Stimulated activated effector memory CD8-positive, alpha-beta T cell treated with anti-CD3 and anti-CD28 coated beads, Interleukin-12 subunit alpha, Interleukin-12 subunit beta, amount 100 ng/mL, for 72 hours (primary cell): Measurements from ENCODE around the gene PCARE.

ENCODE experiments used
- ATAC-seq: fragments of 150-1000 bp; cut with Tn5 transposase; 2 replicates; pipeline ENCODE4 v1.10.0; 2021
- DNase-seq, 2 donors: peaks; one replicate each; pipeline ENCODE4 v3.0.0; 2021 to 2022; ENCODE audit warnings: low spot score in 2 of 2
- H3K27ac Mint-ChIP-seq: one replicate; pipeline ENCODE4 v1.8.0; 2022; ENCODE audit warnings: mild to moderate bottlenecking, mixed read lengths
- H3K36me3 Mint-ChIP-seq: one replicate; pipeline ENCODE4 v1.8.0; 2022; ENCODE audit warnings: mild to moderate bottlenecking, mixed read lengths
- H3K4me1 Mint-ChIP-seq: one replicate; pipeline ENCODE4 v1.8.0; 2022; ENCODE audit warnings: mixed read lengths
- H3K4me3 Mint-ChIP-seq: one replicate; pipeline ENCODE4 v1.8.0; 2022; ENCODE audit warnings: mild to moderate bottlenecking, mixed read lengths
- H3K9me3 Mint-ChIP-seq: one replicate; pipeline ENCODE4 v1.8.0; 2022; ENCODE audit warnings: mixed read lengths

PCARE gene

DNA sequence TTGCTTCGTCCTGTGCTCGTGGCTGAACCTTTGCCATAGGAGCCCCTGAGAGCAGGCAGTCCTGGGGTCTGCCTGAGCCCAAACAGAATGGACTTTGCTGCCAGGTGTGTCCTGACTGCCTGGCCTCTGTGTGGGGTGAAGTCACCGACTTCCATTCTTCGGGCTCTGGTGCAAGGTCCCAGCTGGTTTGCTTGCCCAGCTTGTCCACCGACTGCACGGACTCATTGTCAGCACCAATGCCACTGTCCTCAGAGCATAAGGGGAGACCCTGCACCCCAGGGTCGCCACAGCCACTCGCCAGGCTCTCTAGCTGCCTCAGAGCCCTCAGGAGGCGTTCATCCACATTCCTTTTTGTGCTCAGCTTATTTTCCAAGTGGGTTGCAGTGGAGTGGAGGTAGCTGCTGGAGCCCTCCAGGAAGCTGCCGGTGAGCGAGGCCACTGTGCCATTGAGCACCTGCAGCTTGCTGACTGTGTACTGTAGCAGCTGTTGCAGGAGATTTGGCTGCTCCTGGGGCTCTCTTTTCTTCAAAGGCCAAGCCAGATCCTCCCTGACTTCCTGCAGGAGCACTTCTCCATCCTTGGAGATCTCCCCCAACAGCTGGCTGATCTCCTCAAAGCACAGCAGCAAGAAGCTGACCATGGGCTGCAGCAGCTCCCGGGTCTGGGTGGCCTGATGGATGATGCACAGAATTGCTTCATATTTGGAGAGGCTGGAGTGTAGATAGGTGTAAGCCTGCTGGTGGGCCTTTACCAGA is 1.2 kb downstream of the PCARE start:
- H3K36me3 Mint-ChIP-seq, result no peaks in the 10 kb centered on the region
- DNase-seq (no peak), ATAC-seq (no peak)
- H3K4me3 Mint-ChIP-seq, result no peak overlapping the region
- no peaks in the 10 kb centered on the region for H3K9me3 Mint-ChIP-seq
- no peaks in the 10 kb centered on the region for H3K4me1 Mint-ChIP-seq
- H3K27ac Mint-ChIP-seq, result no peak overlapping the region

GRCh38 chr2:29072251-29072650 is 2.1 kb downstream of the PCARE start:
- no peak overlapping the region for H3K4me3 Mint-ChIP-seq
- H3K36me3 Mint-ChIP-seq, result no peaks in the 10 kb centered on the region
- H3K27ac Mint-ChIP-seq, result no peak overlapping the region
- no peak for DNase-seq
- ATAC-seq, result no peak
- H3K9me3 Mint-ChIP-seq, result no peaks in the 10 kb centered on the region
- H3K4me1 Mint-ChIP-seq, result no peaks in the 10 kb centered on the region

DNA sequence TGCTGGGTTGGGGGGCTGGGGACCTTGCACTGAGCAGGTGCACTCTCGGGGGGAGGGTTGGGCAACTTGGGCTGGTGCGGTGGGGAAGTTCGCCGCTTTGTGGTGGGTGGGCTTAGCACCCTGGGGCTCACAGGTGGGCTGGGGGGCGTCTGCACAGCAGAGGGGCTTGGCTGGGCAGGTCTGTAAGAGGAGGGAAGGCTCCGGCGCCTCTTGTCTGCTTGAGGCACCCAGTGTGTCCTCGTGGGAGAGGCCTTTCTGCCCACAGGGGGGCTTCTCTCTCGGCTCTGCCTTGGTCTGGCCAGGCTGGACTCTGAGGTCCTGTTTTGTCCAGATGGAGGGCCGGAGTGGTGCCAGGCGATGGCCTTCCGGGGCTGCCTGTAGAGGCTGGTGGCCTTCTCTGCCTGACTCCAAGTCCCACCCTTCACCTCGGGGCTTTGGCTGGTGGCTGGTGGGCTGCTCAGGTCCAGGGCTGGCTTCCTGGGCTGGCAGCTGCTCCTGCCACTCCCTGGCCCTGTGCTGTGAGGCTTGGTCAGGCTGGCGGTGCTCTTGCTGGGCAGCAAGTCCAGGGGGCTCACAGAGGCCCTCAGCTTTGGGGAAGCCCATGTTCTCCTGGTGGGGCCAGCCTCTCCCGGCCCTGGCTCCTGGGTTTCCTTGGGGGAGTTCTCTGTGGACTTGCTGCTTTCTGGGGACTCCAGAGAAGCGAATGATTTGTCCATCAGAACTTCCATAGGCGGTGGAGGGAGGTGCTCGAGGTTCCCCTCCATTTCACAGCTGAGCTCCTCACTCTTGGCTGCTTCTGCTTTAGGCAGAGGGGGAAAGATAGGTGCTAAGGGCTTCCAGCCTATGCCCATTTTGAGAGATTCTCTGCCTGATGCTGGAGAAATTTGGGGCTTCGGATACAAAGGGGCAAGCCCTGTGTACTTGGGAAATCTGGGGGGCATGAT is 3.0 kb downstream of the PCARE start:
- DNase-seq (no peak), ATAC-seq (no peak)
- Mint-ChIP-seq H3K36me3 (no peaks in the 10 kb centered on the region), H3K9me3 (no peaks in the 10 kb centered on the region), H3K27ac (no peak overlapping the region), H3K4me3 (no peak overlapping the region), H3K4me1 (no peaks in the 10 kb centered on the region)

GRCh38 chr2:29070526-29070925 is 3.8 kb downstream of the PCARE start:
- Mint-ChIP-seq H3K4me1 (no peaks in the 10 kb centered on the region), H3K27ac (no peak overlapping the region), H3K9me3 (no peaks in the 10 kb centered on the region), H3K36me3 (no peaks in the 10 kb centered on the region), H3K4me3 (no peak overlapping the region)
- DNase-seq (no peak), ATAC-seq (no peak)

GRCh38 chr2:29068513-29068912 is 5.8 kb downstream of the PCARE start:
- DNase-seq (no peak), ATAC-seq (no peak)
- H3K9me3 Mint-ChIP-seq, result no peaks in the 10 kb centered on the region
- no peak overlapping the region for H3K4me3 Mint-ChIP-seq
- no peaks in the 10 kb centered on the region for H3K36me3 Mint-ChIP-seq
- H3K27ac Mint-ChIP-seq, result no peak overlapping the region
- H3K4me1 Mint-ChIP-seq, result no peaks in the 10 kb centered on the region

DNA sequence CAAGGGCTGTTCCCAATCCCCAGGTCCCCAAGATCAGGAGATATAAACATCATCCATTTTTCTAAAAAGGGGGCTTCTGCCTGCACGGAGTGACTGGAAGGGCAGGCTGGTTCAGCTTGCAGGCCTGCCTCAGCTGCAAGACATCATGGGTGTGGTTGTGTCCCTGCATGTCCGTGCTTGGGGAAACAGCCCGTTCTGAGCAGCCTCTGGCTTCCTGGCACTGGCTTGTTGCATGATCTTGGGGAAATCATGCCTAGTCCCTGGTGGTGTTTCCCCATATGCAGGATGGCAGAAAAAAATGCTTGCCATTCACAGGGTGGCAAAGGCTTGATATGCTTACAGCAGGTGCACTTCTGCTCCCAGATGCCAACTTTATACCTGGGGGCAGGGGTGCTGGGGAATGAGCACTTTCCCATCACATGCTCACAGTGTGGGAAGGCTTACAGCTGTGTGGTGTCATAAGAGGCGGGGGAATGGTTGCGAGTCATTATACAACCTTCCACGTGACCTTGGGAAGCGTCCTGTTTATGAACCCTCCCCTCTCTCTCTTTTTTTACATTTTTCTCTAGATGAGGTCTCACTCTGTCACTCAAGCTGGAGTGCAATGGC is 7.2 kb downstream of the PCARE start:
- no peak for ATAC-seq
- no peak for DNase-seq
- Mint-ChIP-seq H3K4me3 (no peak overlapping the region), H3K36me3 (no peaks in the 10 kb centered on the region), H3K9me3 (no peaks in the 10 kb centered on the region), H3K4me1 (no peaks in the 10 kb centered on the region), H3K27ac (no peak overlapping the region)

DNA sequence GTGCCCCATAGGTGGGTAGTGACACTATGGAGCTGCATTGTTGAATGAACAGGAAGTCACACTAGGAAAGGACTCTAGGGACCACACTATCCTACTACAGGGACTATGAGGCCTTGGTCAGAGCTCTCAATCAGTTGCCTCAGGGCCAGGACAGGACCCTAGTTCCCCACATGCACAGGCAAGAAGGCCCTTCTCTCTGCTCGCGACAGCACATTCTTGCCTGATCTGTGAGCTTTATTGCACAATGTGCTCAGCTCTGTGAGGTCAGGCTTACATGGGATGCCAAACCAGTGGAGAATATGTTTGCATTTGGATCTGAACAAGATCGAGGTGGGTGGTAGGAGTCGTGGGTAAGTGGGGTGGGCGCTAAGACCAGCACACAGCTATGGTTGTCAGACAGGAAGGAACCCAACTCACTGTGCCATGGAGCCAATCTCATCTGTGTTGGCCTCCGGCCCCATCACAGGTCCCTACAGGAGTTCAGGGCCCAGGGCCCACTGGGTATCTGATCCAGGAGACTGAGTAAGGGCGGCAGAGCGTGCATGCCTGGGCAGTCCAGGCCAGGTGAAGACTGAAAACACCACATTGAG is 8.0 kb downstream of the PCARE start:
- Mint-ChIP-seq H3K27ac (no peak overlapping the region), H3K4me1 (no peaks in the 10 kb centered on the region), H3K4me3 (no peak overlapping the region), H3K36me3 (no peaks in the 10 kb centered on the region), H3K9me3 (no peaks in the 10 kb centered on the region)
- ATAC-seq (no peak), DNase-seq (no peak)

- no peak for DNase-seq
- Mint-ChIP-seq H3K4me3 (no peak overlapping the region), H3K36me3 (no peaks in the 10 kb centered on the region), H3K4me1 (no peaks in the 10 kb centered on the region), H3K9me3 (no peaks in the 10 kb centered on the region), H3K27ac (no peak overlapping the region)
- no peak for ATAC-seq
Observed at GRCh38 chr2:29065068-29065811, 9.1 kb downstream of the PCARE start.

DNA sequence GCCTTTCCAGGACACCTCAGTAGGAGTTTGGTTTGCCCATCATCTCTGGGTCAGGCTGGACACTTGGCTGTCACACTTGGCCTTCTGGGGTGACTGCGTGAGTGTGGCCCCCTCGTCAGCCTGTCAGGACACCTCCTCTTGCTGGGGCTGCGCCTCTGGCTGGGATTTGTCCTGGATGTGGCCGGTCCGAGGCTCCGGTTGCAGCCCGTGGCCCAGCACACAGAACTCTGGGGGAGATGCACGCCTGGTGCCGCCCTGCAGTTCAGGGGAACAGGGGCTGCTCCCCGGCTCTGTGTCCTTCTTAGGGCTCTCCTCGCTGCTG is 9.6 kb downstream of the PCARE start:
- ATAC-seq (no peak), DNase-seq (no peak)
- peaks cover 4% of the 10 kb centered on the region for H3K4me1 Mint-ChIP-seq
- H3K4me3 Mint-ChIP-seq, result no peak overlapping the region
- H3K27ac Mint-ChIP-seq, result no peak overlapping the region
- H3K9me3 Mint-ChIP-seq, result no peaks in the 10 kb centered on the region
- no peaks in the 10 kb centered on the region for H3K36me3 Mint-ChIP-seq

DNA sequence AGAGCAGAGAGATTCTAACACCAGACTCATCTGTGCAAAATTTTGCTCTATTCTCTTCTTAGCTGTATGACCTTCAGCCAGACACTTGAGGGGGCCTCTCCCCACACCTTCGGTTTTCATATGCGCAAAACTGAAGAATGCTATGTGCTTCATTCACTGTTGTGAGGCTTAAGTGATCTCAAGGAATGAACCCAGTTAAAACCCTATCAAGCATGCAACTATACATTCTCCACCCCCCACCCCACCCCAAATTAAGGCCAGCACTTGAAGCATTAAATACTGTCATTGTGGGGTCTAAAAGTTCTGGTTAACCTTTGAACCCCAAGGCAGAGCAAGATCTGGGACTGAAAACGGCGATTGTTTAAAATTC is 10.0 kb downstream of the PCARE start:
- no peaks in the 10 kb centered on the region for H3K9me3 Mint-ChIP-seq

GRCh38 chr2:29063646-29064345 is 10.5 kb downstream of the PCARE start:
- Mint-ChIP-seq H3K36me3 (no peaks in the 10 kb centered on the region), H3K27ac (no peak overlapping the region), H3K4me1 (peaks cover 9% of the 10 kb centered on the region), H3K4me3 (no peak overlapping the region), H3K9me3 (no peaks in the 10 kb centered on the region)
- no peak for ATAC-seq
- DNase-seq, result no peak

More for the DNA sequence above, 10.0 kb downstream of the PCARE start:
- no peak for DNase-seq
- Mint-ChIP-seq H3K36me3 (no peaks in the 10 kb centered on the region), H3K27ac (no peak overlapping the region), H3K4me3 (no peak overlapping the region), H3K4me1 (peaks cover 8% of the 10 kb centered on the region)
- no peak for ATAC-seq

DNA sequence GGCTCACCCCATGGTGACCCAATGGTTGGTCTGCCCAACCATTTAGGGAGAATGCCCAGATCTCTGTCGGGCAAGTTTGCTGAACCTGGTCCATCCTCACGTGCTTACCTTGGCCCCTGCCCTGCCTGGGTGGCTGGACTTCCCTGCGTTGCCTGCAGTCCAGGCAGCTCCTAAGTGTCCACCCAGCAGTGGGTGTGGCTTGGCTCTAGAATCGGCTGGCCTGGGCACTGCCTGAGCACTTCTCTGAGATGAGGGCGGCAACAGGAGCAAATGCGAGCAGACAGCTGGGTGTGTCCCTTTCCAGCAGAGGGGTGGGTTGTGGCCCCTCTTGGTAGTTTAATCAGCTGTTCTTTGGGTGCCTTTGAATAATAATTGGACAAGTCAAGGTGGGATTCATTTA is 11.3 kb downstream of the PCARE start:
- no peaks in the 10 kb centered on the region for H3K9me3 Mint-ChIP-seq
- DNase-seq, result no peak
- no peak overlapping the region for H3K27ac Mint-ChIP-seq

GRCh38 chr2:29062371-29062770 is 12.0 kb downstream of the PCARE start:
- DNase-seq, result no peak
- Mint-ChIP-seq H3K4me3 (no peak overlapping the region), H3K4me1 (peaks cover 9% of the 10 kb centered on the region), H3K27ac (no peak overlapping the region), H3K9me3 (no peaks in the 10 kb centered on the region), H3K36me3 (no peaks in the 10 kb centered on the region)
- ATAC-seq, result no peak

More for the DNA sequence above, 11.3 kb downstream of the PCARE start:
- Mint-ChIP-seq H3K4me3 (no peak overlapping the region), H3K4me1 (peaks cover 9% of the 10 kb centered on the region), H3K36me3 (no peaks in the 10 kb centered on the region)
- ATAC-seq, result no peak

DNA sequence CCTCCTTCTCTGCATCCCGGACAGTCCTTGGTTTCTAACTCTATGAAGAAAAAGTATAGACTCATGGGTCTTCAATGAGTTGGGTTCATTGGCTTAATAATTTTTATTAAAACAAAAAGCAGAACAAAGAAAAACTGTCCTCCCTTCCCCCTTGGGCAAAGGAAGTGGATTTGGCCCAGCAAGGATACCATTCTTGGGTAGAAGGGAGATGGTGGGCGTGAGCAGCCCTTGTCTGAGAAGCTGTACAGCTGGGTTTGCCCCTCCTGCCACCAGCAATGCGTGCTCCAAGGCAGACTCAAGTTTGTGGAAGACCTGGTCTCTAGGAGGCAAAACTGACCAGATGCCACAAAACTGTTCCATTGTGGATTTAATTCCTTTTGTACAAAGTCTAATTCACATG is 12.7 kb downstream of the PCARE start:
- no peak overlapping the region for H3K4me3 Mint-ChIP-seq

More for the DNA sequence above, 12.7 kb downstream of the PCARE start:
- no peak for DNase-seq
- H3K36me3 Mint-ChIP-seq, result no peaks in the 10 kb centered on the region
- ATAC-seq, result no peak
- no peak overlapping the region for H3K27ac Mint-ChIP-seq
- H3K4me1 Mint-ChIP-seq, result peaks cover 9% of the 10 kb centered on the region
- H3K9me3 Mint-ChIP-seq, result no peaks in the 10 kb centered on the region
